Ovary (tissue), 9 donors: ENCODE data around the gene RNF212. TPM values are rescaled to one million over a fixed set of nuclear protein-coding genes. Genes with fewer than 3 reads are reported as not detected.
A peak's percentile ranks its signal among the peaks of the same experiment; 100 is the strongest.

Source experiments
- DNase-seq, 5 donors: peaks; one replicate each; pipeline ENCODE4 v3.0.0-alpha.2; 2019 to 2020
- H3K27ac ChIP-seq, 2 donors: fragments of 200-600 bp; one replicate each; pipeline versions ENCODE4 v1.5.1 to v1.8.0; 2019 to 2022
- H3K27me3 ChIP-seq: fragments of 200-600 bp; one replicate; pipeline ENCODE4 v1.8.0; 2022
- H3K36me3 ChIP-seq: fragments of 200-600 bp; sonication (generic); one replicate; pipeline ENCODE4 v1.5.1; 2019
- H3K4me1 ChIP-seq: one replicate; pipeline ENCODE4 v1.8.1; 2013; ENCODE audit warnings: mild to moderate bottlenecking, moderate library complexity; ENCODE audit not compliant: insufficient read depth
- H3K4me3 ChIP-seq: fragments of 200-600 bp; sonication (generic); one replicate; pipeline ENCODE4 v1.5.1; 2017
- H3K9me3 ChIP-seq, 2 donors: fragments of 200-600 bp in 1 of 2; sonication (generic) in 1 of 2; one replicate each; pipeline versions ENCODE4 v1.5.1 to v1.8.1; 2013 to 2019; ENCODE audit warnings: mild to moderate bottlenecking in 1 of 2, moderate library complexity in 1 of 2
- EP300 ChIP-seq: sonication (generic); formaldehyde crosslinking; IDR thresholded peaks from one replicate; pipeline ENCODE4 v1.6.1; 2017; ENCODE audit warnings: antibody characterized with exemption
- POLR2A ChIP-seq: fragments of 450-650 bp; IDR thresholded peaks from one replicate; pipeline ENCODE4 v1.6.1; 2017; ENCODE audit warnings: antibody characterized with exemption, mild to moderate bottlenecking, moderate library complexity
- WGBS, 3 donors: extraction: QIAGEN DNeasy Blood & Tissue Kit in 1 of 3; methylation state at CpG; one replicate each; pipeline versions ENCODE4 v1.1.5 to v1.1.7; 2013 to 2017; 5-methylcytosine and 5-hydroxymethylcytosine counted together
- intact Hi-C, 4 donors: fragments of 100-400 bp; cut with DNase I; formaldehyde crosslinking; loops; one replicate each; pipeline versions ENCODE4 v1.11.0 to v1.15.1; 2022 to 2023
- polyA plus RNA-seq, 2 donors: library from polyadenylated mRNA; stranded (reverse); fragments of 200-250 nt in 1 of 2; fragments of 350-450 nt in 1 of 2; fragmentation: Illumina TruSeq in 1 of 2; extraction: RNeasy Lipid Tissue Mini Kit (QIAGEN cat#74804) in 1 of 2; gene quantifications; one replicate each; pipeline ENCODE4 v1.2.3, GENCODE V29; 2013 to 2014
- total RNA-seq, 7 donors: library from RNA; depleted of rRNA in 2 of 7; stranded (reverse); fragments of >200 nt in 2 of 7; fragmentation: NEBNext Ultra II Directional in 3 of 7; extraction: Animal tissue kit (Norgen Biotek cat#: 25700) in 3 of 7; gene quantifications; one replicate each; pipeline versions ENCODE4 v1.1.0 to v1.2.4, GENCODE V29; 2016 to 2023
- TF ChIP-seq, protein P1 (sequence below), 3 donors: fragments of 450-650 bp in 2 of 3; fragments of 200-600 bp in 1 of 3; IDR thresholded peaks; one replicate each; pipeline versions ENCODE4 v1.5.1 to v1.8.0; 2016 to 2022; ENCODE audit warnings: antibody characterized with exemption in 3 of 3, mild to moderate bottlenecking in 1 of 3
- donor health status: DM: no; HTN: no; CAD: no; lungs with moderate emphysema.
- donor health status: DM: no; HTN: no; CAD: no.
- donor health status: Bipolar disorder and iron deficiency.
- donor health status: DM: yes; HTN: yes; CAD: no.
- donor health status: DM: no; HTN: no; CAD: no.
- donor health status: DM: yes; HTN: yes; CAD: no.

RNF212 gene
- total and polyA plus RNA-seq, 9 donors: 6.2 to 31.0 (median 14.1) TPM

DNA sequence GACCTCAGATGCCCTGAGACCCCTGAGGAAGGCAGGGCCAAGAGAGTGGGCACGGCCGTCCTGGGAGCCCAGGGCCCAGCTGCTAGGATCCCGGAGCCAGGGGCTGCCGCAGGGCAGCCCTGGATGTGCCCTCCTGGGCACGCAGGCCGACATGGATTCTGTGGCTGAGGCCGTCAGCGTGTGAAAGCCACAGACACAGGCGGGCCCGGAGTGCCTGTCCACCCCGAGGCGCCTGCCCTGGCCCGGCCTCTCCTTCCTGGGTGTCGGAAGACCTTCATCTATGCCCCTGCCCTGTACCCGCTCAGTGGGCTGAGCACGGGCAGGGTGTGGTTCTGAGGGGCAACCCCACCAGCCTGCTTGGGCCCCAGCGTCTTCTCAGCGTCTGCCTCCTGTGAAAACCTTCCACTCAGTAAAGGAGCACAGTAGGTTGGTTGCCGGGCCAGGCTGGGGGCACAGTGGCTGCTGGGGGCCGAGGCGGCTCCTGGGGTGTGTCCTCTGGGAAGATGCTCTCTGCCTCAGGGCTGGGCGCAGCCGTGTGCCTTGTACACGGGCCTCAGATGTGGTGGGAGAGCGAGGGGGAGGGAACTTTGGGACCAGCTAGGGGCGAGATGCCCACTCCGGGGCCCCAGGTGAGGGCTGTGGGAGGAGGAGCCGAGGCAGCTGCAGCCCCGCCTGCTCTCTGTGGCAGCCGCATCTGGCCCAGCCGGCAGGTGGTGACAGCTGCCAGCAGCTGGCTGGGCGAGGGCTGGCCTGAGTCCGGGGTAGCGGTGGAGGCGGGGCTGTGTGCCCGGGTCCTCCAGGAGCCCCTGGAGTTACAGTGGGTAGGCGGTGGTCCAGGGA, 81.2 kb downstream of the RNF212 start:
- Histone ChIP-seq H3K27ac (no peak overlapping the region), H3K4me1 (peaks cover 21% of the 10 kb centered on the region), H3K9me3 (no peaks in the 10 kb centered on the region), H3K27me3 (no peaks in the 10 kb centered on the region), H3K36me3 (no peaks in the 10 kb centered on the region), H3K4me3 (no peak overlapping the region)
- peak in 1 of 5 donors; percentile 53 for DNase-seq
- no peak for TF ChIP-seq EP300
- TF ChIP-seq, protein P1, sequence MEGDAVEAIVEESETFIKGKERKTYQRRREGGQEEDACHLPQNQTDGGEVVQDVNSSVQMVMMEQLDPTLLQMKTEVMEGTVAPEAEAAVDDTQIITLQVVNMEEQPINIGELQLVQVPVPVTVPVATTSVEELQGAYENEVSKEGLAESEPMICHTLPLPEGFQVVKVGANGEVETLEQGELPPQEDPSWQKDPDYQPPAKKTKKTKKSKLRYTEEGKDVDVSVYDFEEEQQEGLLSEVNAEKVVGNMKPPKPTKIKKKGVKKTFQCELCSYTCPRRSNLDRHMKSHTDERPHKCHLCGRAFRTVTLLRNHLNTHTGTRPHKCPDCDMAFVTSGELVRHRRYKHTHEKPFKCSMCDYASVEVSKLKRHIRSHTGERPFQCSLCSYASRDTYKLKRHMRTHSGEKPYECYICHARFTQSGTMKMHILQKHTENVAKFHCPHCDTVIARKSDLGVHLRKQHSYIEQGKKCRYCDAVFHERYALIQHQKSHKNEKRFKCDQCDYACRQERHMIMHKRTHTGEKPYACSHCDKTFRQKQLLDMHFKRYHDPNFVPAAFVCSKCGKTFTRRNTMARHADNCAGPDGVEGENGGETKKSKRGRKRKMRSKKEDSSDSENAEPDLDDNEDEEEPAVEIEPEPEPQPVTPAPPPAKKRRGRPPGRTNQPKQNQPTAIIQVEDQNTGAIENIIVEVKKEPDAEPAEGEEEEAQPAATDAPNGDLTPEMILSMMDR (IDR thresholded peaks at IDR 0.05): no peak
- no peak for TF ChIP-seq POLR2A
- 62 to 74% (median 65%) methylated on average over 36 to 37 of the region's 37 CpGs for WGBS, 3 donors
- intact Hi-C loops: no loop called here

DNA sequence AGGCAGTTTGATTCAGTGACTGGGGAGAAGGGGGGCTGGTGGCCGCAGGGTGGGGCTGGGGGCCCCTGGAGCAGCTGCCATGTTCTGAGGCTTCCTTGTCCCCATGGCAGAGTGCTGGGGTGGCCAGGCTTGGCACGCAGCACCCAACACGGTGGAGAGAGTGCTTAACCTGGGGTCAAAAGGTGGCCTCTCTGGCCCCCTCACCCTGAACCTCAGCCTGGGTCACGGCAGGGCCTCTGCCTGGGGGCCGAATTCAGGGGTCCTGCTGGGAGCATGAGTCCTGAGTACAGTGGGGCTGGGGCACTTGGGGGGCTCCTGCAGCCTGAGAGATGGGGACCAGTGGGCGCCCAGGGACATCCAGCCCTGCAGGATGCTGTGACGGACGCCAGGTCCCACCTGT, 82.0 kb downstream of the RNF212 start:
- DNase-seq: no peak
- Histone ChIP-seq H3K36me3 (no peaks in the 10 kb centered on the region), H3K9me3 (no peaks in the 10 kb centered on the region), H3K4me3 (no peak overlapping the region), H3K27me3 (no peaks in the 10 kb centered on the region), H3K4me1 (peaks cover 21% of the 10 kb centered on the region), H3K27ac (no peak overlapping the region)
- intact Hi-C loops: no loop called here
- no peak for TF ChIP-seq POLR2A
- TF ChIP-seq, protein P1 (IDR thresholded peaks at IDR 0.05): no peak
- TF ChIP-seq EP300: no peak
- WGBS, 3 donors: 76 to 88% (median 85%) methylated on average over 8 of the region's 8 CpGs

DNA sequence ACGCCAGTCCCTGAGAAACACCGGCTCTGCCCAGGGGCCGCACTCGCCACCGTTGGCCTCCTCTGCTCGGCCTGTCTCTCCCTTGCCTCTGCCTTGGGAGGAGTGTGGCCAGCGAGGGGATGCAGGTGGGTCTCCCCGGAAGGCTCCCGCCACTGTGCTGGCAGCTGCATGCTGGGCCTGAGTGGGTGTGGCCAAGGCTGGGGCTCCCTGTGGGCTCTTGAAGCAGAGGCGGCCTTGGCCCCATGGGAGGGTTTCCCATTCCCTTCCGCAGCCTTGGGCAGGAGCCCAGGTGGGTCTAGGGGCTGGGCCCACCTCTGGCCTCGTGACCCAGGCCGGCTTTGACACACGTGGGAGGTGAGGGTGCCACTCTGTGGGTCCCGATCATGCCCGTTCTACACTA, 82.8 kb downstream of the RNF212 start:
- DNase-seq: peak in 2 of 5 donors; percentile 54 to 67
- Histone ChIP-seq H3K36me3 (no peaks in the 10 kb centered on the region), H3K9me3 (no peaks in the 10 kb centered on the region), H3K4me3 (no peak overlapping the region), H3K4me1 (peaks cover 21% of the 10 kb centered on the region), H3K27ac (no peak overlapping the region), H3K27me3 (no peaks in the 10 kb centered on the region)
- WGBS, 3 donors: 20 to 40% (median 22%) methylated on average over 14 to 16 of the region's 16 CpGs
- intact Hi-C loops: no loop called here
- TF ChIP-seq EP300 (no peak), POLR2A (no peak)
- TF ChIP-seq, protein P1 (IDR thresholded peaks at IDR 0.05): no peak

DNA sequence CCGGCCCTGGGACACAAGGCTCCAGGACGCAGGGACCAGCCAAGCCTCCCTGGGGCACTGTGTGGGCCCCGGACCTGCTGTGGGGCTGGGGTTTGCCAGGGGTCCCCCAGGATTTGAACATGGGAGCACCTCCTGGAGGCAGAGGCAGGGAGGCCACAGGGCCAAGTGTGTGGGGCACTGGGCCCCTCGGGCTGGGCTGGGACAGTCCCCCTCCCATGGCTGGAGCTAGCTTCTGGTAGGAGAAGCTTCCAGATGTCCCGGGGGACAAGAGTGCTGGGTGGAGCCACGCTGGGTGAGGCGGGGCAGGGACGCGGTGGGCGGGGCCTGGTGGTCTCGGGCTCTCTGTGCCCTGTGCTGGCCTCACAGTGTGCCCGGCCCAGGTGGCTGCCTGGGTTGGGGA, 83.3 kb downstream of the RNF212 start:
- intact Hi-C loops: no loop called here

More for the DNA sequence above, 83.3 kb downstream of the RNF212 start:
- no peaks in the 10 kb centered on the region for H3K27me3 ChIP-seq
- H3K36me3 ChIP-seq: no peaks in the 10 kb centered on the region
- H3K4me3 ChIP-seq: no peak overlapping the region
- H3K27ac ChIP-seq: no peak overlapping the region
- peaks cover 21% of the 10 kb centered on the region for H3K4me1 ChIP-seq
- peak in 1 of 5 donors; percentile 67 for DNase-seq
- WGBS, 3 donors: 38 to 43% (median 39%) methylated on average over 12 of the region's 12 CpGs
- TF ChIP-seq POLR2A: no peak
- TF ChIP-seq, protein P1 (IDR thresholded peaks at IDR 0.05): no peak
- TF ChIP-seq EP300: no peak
- no peaks in the 10 kb centered on the region for H3K9me3 ChIP-seq
